CD4-positive, alpha-beta T cell (primary cell): ENCODE data around the gene KCNAB2. TPM values are rescaled to one million over a fixed set of nuclear protein-coding genes. Genes with fewer than 3 reads are reported as not detected.

Experiments
- ATAC-seq: fragments of 200-7000 bp; cut with Tn5 transposase; one replicate; pipeline ENCODE4 v1.10.0; 2022; ENCODE audit warnings: mild to moderate bottlenecking; ENCODE audit not compliant: poor library complexity
- CTCF ChIA-PET: fragments of 350-600 bp; sonication (Branson Sonifier 250); formaldehyde crosslinking; loops from one replicate; lab custom pipeline; 2021; ENCODE audit warnings: antibody characterized with exemption, inconsistent platforms; lab: Charles Lee
- POLR2A ChIA-PET: fragments of 350-600 bp; sonication (Branson Sonifier 250); formaldehyde crosslinking; loops from one replicate; lab custom pipeline; 2021; ENCODE audit warnings: antibody characterized with exemption, inconsistent platforms; lab: Charles Lee
- DNase-seq, 14 experiments: peaks; one replicate each; pipeline ENCODE4 v3.0.0-alpha.2; 2013 to 2020; ENCODE audit warnings: mixed read lengths in 2 of 14
- H3K27ac ChIP-seq, 2 donors: one replicate each; pipeline versions ENCODE4 v1.5.1 to v1.7.0; 2013; ENCODE audit warnings: low read length in 2 of 2, low read depth in 1 of 2, mild to moderate bottlenecking in 1 of 2
- H3K27me3 ChIP-seq, 2 experiments: 1 replicate in 1 of 2; 2 replicates in 1 of 2; pipeline versions ENCODE4 v1.6.1 to v1.7.0; 2013; ENCODE audit warnings: low read length in 2 of 2, control low read depth in 1 of 2, mild to moderate bottlenecking in 1 of 2, moderate library complexity in 1 of 2; ENCODE audit not compliant: insufficient read depth in 2 of 2, control insufficient read depth in 1 of 2
- H3K36me3 ChIP-seq: one replicate; pipeline ENCODE4 v1.6.1; 2013; ENCODE audit warnings: low read length, control low read depth; ENCODE audit not compliant: insufficient read depth
- H3K4me1 ChIP-seq: one replicate; pipeline ENCODE4 v1.6.1; 2013; ENCODE audit warnings: low read length, control low read depth; ENCODE audit not compliant: insufficient read depth
- H3K4me3 ChIP-seq: one replicate; pipeline ENCODE4 v1.5.1; 2013; ENCODE audit warnings: mild to moderate bottlenecking, low read length, moderate library complexity
- H3K9me3 ChIP-seq, 2 experiments: 1 replicate in 1 of 2; 2 replicates in 1 of 2; pipeline versions ENCODE4 v1.6.1 to v1.7.0; 2013; ENCODE audit warnings: low read length in 2 of 2, mild to moderate bottlenecking in 2 of 2, control low read depth in 1 of 2, moderate library complexity in 1 of 2; ENCODE audit not compliant: control insufficient read depth in 1 of 2, insufficient read depth in 1 of 2
- H3K27ac Mint-ChIP-seq: one replicate; pipeline ENCODE4 v1.8.0; 2020; ENCODE audit warnings: mixed read lengths
- H3K27me3 Mint-ChIP-seq: one replicate; pipeline ENCODE4 v1.8.0; 2021; ENCODE audit warnings: mixed read lengths
- H3K36me3 Mint-ChIP-seq: one replicate; pipeline ENCODE4 v1.8.0; 2021; ENCODE audit warnings: low read depth, mixed read lengths
- H3K4me1 Mint-ChIP-seq: one replicate; pipeline ENCODE4 v1.8.0; 2021; ENCODE audit warnings: low read depth, mixed read lengths
- H3K4me3 Mint-ChIP-seq: one replicate; pipeline ENCODE4 v1.8.0; 2020; ENCODE audit warnings: mild to moderate bottlenecking, mixed read lengths
- H3K9me3 Mint-ChIP-seq: one replicate; pipeline ENCODE4 v1.8.0; 2020; ENCODE audit warnings: mixed read lengths
- CTCF ChIP-seq: fragments of 200-600 bp; IDR thresholded peaks from one replicate; pipeline ENCODE4 v1.8.0; 2022; ENCODE audit warnings: antibody characterized with exemption, mild to moderate bottlenecking
- intact Hi-C, 2 experiments: fragments of 100-400 bp; cut with DNase I in 1 of 2; cut with micrococcal nuclease in 1 of 2; formaldehyde crosslinking; loops; one replicate each; pipeline versions ENCODE4 v1.15.1 to v1.9.0; 2023 to 2025; cut with DNase I, micrococcal nuclease
- total RNA-seq, 174 experiments: library from RNA in 2 of 174; stranded (reverse) in 2 of 174; gene quantifications; one replicate each; pipeline ENCODE4 v1.2.3 and lab custom pipeline; 2021 to 2026

KCNAB2 gene
- total RNA-seq, 2 experiments from 2014 or later, result 147 to 155 TPM

DNA sequence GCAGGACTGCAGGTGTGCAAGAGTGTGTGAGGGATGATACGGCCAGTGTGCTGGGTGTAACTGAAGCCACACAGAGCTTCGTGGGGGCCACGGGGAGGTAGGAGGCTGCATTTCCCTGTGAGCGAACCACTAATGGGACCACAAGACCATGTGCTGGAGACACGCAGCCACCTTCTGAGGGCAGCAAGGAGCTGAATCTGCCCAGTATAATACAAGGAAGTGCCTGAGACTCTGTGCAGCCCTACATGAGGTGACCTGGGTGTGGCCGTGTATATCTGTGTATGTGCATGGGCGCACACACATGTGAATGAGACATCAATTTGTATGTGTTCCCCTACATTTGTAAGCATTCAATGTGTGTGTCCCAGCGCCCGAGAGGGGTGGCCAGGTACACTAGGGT, 83.6 kb downstream of the KCNAB2 start:
- H3K4me1 Mint-ChIP-seq, result peaks cover 5% of the 10 kb centered on the region
- Histone ChIP-seq H3K27ac (no peak overlapping the region), H3K9me3 (peaks cover 0 to 8% of the 10 kb centered on the region in 2 experiments), H3K36me3 (no peaks in the 10 kb centered on the region), H3K27me3 (no peaks in the 10 kb centered on the region), H3K4me1 (peaks cover 15% of the 10 kb centered on the region), H3K4me3 (no peak overlapping the region)
- H3K4me3 Mint-ChIP-seq, result no peak overlapping the region
- ChIA-PET POLR2A (no interaction called here), CTCF (no interaction called here)
- intact Hi-C loops, result no loop called here
- DNase-seq, result no peak
- no peaks in the 10 kb centered on the region for H3K36me3 Mint-ChIP-seq
- ATAC-seq, result no peak
- H3K27ac Mint-ChIP-seq, result no peak overlapping the region
- peaks cover 4% of the 10 kb centered on the region for H3K27me3 Mint-ChIP-seq
- no peaks in the 10 kb centered on the region for H3K9me3 Mint-ChIP-seq
- TF ChIP-seq CTCF, result no peak

GRCh38 chr1:6130036-6130435, 84.3 kb downstream of the KCNAB2 start:
- ATAC-seq, result no peak
- Histone ChIP-seq H3K36me3 (no peaks in the 10 kb centered on the region), H3K27ac (no peak overlapping the region), H3K4me1 (peaks cover 15% of the 10 kb centered on the region), H3K9me3 (peaks cover 0 to 8% of the 10 kb centered on the region in 2 experiments), H3K4me3 (no peak overlapping the region), H3K27me3 (no peaks in the 10 kb centered on the region)
- intact Hi-C loops, result no loop called here
- H3K27me3 Mint-ChIP-seq, result peaks cover 4% of the 10 kb centered on the region
- no peaks in the 10 kb centered on the region for H3K9me3 Mint-ChIP-seq
- POLR2A ChIA-PET, result no interaction called here
- CTCF ChIA-PET, result no interaction called here
- no peak overlapping the region for H3K4me3 Mint-ChIP-seq
- H3K36me3 Mint-ChIP-seq, result no peaks in the 10 kb centered on the region
- peaks cover 5% of the 10 kb centered on the region for H3K4me1 Mint-ChIP-seq
- no peak overlapping the region for H3K27ac Mint-ChIP-seq
- no peak for DNase-seq
- TF ChIP-seq CTCF, result no peak

- ChIA-PET POLR2A (no interaction called here), CTCF (no interaction called here)
- Histone ChIP-seq H3K27ac (no peak overlapping the region), H3K27me3 (no peaks in the 10 kb centered on the region), H3K9me3 (peaks cover 0 to 8% of the 10 kb centered on the region in 2 experiments), H3K4me1 (peaks cover 15% of the 10 kb centered on the region), H3K4me3 (no peak overlapping the region), H3K36me3 (no peaks in the 10 kb centered on the region)
- H3K36me3 Mint-ChIP-seq, result no peaks in the 10 kb centered on the region
- H3K27ac Mint-ChIP-seq, result no peak overlapping the region
- no peak for TF ChIP-seq CTCF
- ATAC-seq (no peak), DNase-seq (no peak)
- H3K4me3 Mint-ChIP-seq, result no peak overlapping the region
- H3K4me1 Mint-ChIP-seq, result peaks cover 5% of the 10 kb centered on the region
- H3K9me3 Mint-ChIP-seq, result no peaks in the 10 kb centered on the region
- intact Hi-C loops, result no loop called here
- H3K27me3 Mint-ChIP-seq, result peaks cover 4% of the 10 kb centered on the region
Observed at GRCh38 chr1:6130596-6130995, 84.9 kb downstream of the KCNAB2 start.
